ENCODE results near the gene DIPK1C. TPM values are rescaled to one million over a fixed set of nuclear protein-coding genes. Genes with fewer than 3 reads are reported as not detected.
A peak's percentile ranks its signal among the peaks of the same experiment; 100 is the strongest.

The DIPK1C gene
- total RNA-seq, 4 donors from 2014 or later: 1.8 to 4.1 (median 3.5) TPM

- WGBS: 87% methylated on average over 3 of the region's 3 CpGs
- Histone ChIP-seq H3K9me3 (no peaks in the 10 kb centered on the region), H3K4me1 (peaks cover 16% of the 10 kb centered on the region), H3K27ac (no peak overlapping the region), H3K27me3 (no peaks in the 10 kb centered on the region), H3K4me3 (no peak overlapping the region), H3K36me3 (no peaks in the 10 kb centered on the region)
- DNase-seq (ENCODE audit: low spot score in 2 of 2): no peak
- no peak for TF ChIP-seq POLR2A (IDR thresholded peaks at IDR 0.05)
- TF ChIP-seq EP300 (IDR thresholded peaks at IDR 0.05): no peak
These were observed 66.2 kb downstream of the DIPK1C start for GRCh38 chr18:74390900-74391299.

- DNase-seq (ENCODE audit: low spot score in 2 of 2): no peak
- WGBS: 97% methylated on average over 16 of the region's 20 CpGs
These were observed 67.1 kb downstream of the DIPK1C start for GRCh38 chr18:74389991-74390390.

GRCh38 chr18:74389171-74389927 is 67.8 kb downstream of the DIPK1C start:
- peaks cover 16% of the 10 kb centered on the region for H3K4me1 ChIP-seq
- H3K9me3 ChIP-seq: no peaks in the 10 kb centered on the region
- H3K27me3 ChIP-seq: no peaks in the 10 kb centered on the region
- DNase-seq (ENCODE audit: low spot score in 2 of 2): no peak
- 62% methylated on average over 6 of the region's 6 CpGs for WGBS
- no peaks in the 10 kb centered on the region for H3K36me3 ChIP-seq
- TF ChIP-seq EP300 (IDR thresholded peaks at IDR 0.05) (no peak), POLR2AphosphoS5 (IDR thresholded peaks at IDR 0.05) (no peak), POLR2A (IDR thresholded peaks at IDR 0.05) (no peak)
- TF ChIP-seq, protein P1, sequence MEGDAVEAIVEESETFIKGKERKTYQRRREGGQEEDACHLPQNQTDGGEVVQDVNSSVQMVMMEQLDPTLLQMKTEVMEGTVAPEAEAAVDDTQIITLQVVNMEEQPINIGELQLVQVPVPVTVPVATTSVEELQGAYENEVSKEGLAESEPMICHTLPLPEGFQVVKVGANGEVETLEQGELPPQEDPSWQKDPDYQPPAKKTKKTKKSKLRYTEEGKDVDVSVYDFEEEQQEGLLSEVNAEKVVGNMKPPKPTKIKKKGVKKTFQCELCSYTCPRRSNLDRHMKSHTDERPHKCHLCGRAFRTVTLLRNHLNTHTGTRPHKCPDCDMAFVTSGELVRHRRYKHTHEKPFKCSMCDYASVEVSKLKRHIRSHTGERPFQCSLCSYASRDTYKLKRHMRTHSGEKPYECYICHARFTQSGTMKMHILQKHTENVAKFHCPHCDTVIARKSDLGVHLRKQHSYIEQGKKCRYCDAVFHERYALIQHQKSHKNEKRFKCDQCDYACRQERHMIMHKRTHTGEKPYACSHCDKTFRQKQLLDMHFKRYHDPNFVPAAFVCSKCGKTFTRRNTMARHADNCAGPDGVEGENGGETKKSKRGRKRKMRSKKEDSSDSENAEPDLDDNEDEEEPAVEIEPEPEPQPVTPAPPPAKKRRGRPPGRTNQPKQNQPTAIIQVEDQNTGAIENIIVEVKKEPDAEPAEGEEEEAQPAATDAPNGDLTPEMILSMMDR (IDR thresholded peaks at IDR 0.05): no peak
- no peak overlapping the region for H3K27ac ChIP-seq
- H3K4me3 ChIP-seq: no peak overlapping the region

More at GRCh38 chr18:74389991-74390390, 67.1 kb downstream of the DIPK1C start:
- H3K9me3 ChIP-seq: no peaks in the 10 kb centered on the region
- TF ChIP-seq, protein P1 (IDR thresholded peaks at IDR 0.05): no peak
- TF ChIP-seq POLR2AphosphoS5 (IDR thresholded peaks at IDR 0.05) (no peak), POLR2A (IDR thresholded peaks at IDR 0.05) (no peak), EP300 (IDR thresholded peaks at IDR 0.05) (no peak)
- H3K36me3 ChIP-seq: no peaks in the 10 kb centered on the region
- H3K27ac ChIP-seq: no peak overlapping the region
- H3K4me1 ChIP-seq: peaks cover 16% of the 10 kb centered on the region
- H3K4me3 ChIP-seq: no peak overlapping the region
- H3K27me3 ChIP-seq: no peaks in the 10 kb centered on the region

- Histone ChIP-seq H3K4me3 (no peak overlapping the region), H3K36me3 (no peaks in the 10 kb centered on the region), H3K4me1 (peaks cover 16% of the 10 kb centered on the region), H3K9me3 (no peaks in the 10 kb centered on the region), H3K27me3 (no peaks in the 10 kb centered on the region), H3K27ac (peak overlapping the region; percentile 15)
- no peak for TF ChIP-seq EP300 (IDR thresholded peaks at IDR 0.05)
- TF ChIP-seq, protein P1 (IDR thresholded peaks at IDR 0.05): no peak
- TF ChIP-seq POLR2A (IDR thresholded peaks at IDR 0.05): no peak
- TF ChIP-seq POLR2AphosphoS5 (IDR thresholded peaks at IDR 0.05): no peak
- no peak for DNase-seq (ENCODE audit: low spot score in 2 of 2)
- WGBS: 40% methylated on average over 1 of the region's 1 CpG
These were observed 68.9 kb downstream of the DIPK1C start for GRCh38 chr18:74388227-74388626.

GRCh38 chr18:74387383-74387782 is 69.7 kb downstream of the DIPK1C start:
- no peak for DNase-seq (ENCODE audit: low spot score in 2 of 2)
- no peak for TF ChIP-seq POLR2AphosphoS5 (IDR thresholded peaks at IDR 0.05)
- TF ChIP-seq, protein P1 (IDR thresholded peaks at IDR 0.05): no peak
- Histone ChIP-seq H3K36me3 (no peaks in the 10 kb centered on the region), H3K4me3 (no peak overlapping the region), H3K27me3 (no peaks in the 10 kb centered on the region), H3K9me3 (no peaks in the 10 kb centered on the region), H3K27ac (peak overlapping the region; percentile 15), H3K4me1 (peaks cover 16% of the 10 kb centered on the region)
- 43% methylated on average over 6 of the region's 6 CpGs for WGBS

Other genes with a start within 250 kb of the DIPK1C start
- 100 to 1,000 TPM; 103 to 258 (median 147) TPM for gene CYB5A, start 165.3 kb downstream of the DIPK1C start, total RNA-seq
- gene C18orf63, start 141.5 kb downstream of the DIPK1C start, total RNA-seq: not detected
- 10 to 100 TPM; 58.4 to 79.9 (median 69.5) TPM for gene CNDP2, start 39.1 kb upstream of the DIPK1C start, total RNA-seq
- gene CNDP1, start 77.2 kb upstream of the DIPK1C start, total RNA-seq: 1 to 10 TPM in 1 of 4 donors, under 1 TPM in 2, not detected in 1; 0.21 to 1.1 (median 0.97) TPM
- gene ZNF407, start 140.6 kb upstream of the DIPK1C start, total RNA-seq: 10 to 100 TPM; 10.7 to 22.1 (median 13.8) TPM

Measured in suprapubic skin (tissue), 4 donors.